ENCODE data around the gene CAMK2B.

CAMK2B gene

GRCh38 chr7:44289341-44290251, 35.8 kb downstream of the CAMK2B start:
- intact Hi-C loops (cut with DNase I), result no loop called here
- DNase-seq, result peak in 7 of 10 donors; percentile 9 to 85 (median 24)

GRCh38 chr7:44288811-44289340, 36.5 kb downstream of the CAMK2B start:
- DNase-seq, result peak in 7 of 10 donors; percentile 1 to 86 (median 11)
- intact Hi-C loops (cut with DNase I), result no loop called here

GRCh38 chr7:44288381-44288685, 37.1 kb downstream of the CAMK2B start:
- intact Hi-C loops (cut with DNase I), result no loop called here
- peak in 6 of 10 donors; percentile 0 to 69 (median 8) for DNase-seq

- DNase-seq, result peak in 7 of 10 donors; percentile 1 to 67 (median 5)
These were observed 37.7 kb downstream of the CAMK2B start for GRCh38 chr7:44287488-44288380.

GRCh38 chr7:44286618-44287487, 38.5 kb downstream of the CAMK2B start:
- peak in 9 of 10 donors; percentile 1 to 64 (median 8) for DNase-seq
- intact Hi-C loops (cut with DNase I), result no loop called here

More at GRCh38 chr7:44287488-44288380, 37.7 kb downstream of the CAMK2B start:
- intact Hi-C loops (cut with DNase I), result no loop called here

- peak in 8 of 10 donors; percentile 1 to 82 (median 8) for DNase-seq
- intact Hi-C loops (cut with DNase I), result no loop called here
These were observed 39.2 kb downstream of the CAMK2B start for GRCh38 chr7:44286182-44286617.

GRCh38 chr7:44285561-44285960, 39.8 kb downstream of the CAMK2B start:
- peak in 5 of 10 donors; percentile 0 to 74 (median 21) for DNase-seq

GRCh38 chr7:44284881-44285541, 40.4 kb downstream of the CAMK2B start:
- peak; percentile 0 to 55 (median 8) for DNase-seq
- intact Hi-C loops (cut with DNase I), result no loop called here

More at GRCh38 chr7:44285561-44285960, 39.8 kb downstream of the CAMK2B start:
- intact Hi-C loops (cut with DNase I), result no loop called here

GRCh38 chr7:44284216-44284615, 41.2 kb downstream of the CAMK2B start:
- intact Hi-C loops (cut with DNase I), result no loop called here
- peak; percentile 9 to 92 (median 32) for DNase-seq

- intact Hi-C loops (cut with DNase I), result no loop called here
- peak; percentile 1 to 73 (median 7) for DNase-seq
These were observed 41.8 kb downstream of the CAMK2B start for GRCh38 chr7:44283381-44284211.

- peak in 9 of 10 donors; percentile 3 to 66 (median 12) for DNase-seq
- intact Hi-C loops (cut with DNase I), result no loop called here
These were observed 42.7 kb downstream of the CAMK2B start for GRCh38 chr7:44282601-44283171.

GRCh38 chr7:44281811-44282600, 43.4 kb downstream of the CAMK2B start:
- intact Hi-C loops (cut with DNase I), result no loop called here
- DNase-seq, result peak; percentile 1 to 63 (median 6)

- intact Hi-C loops (cut with DNase I), result no loop called here
- peak; percentile 3 to 85 (median 22) for DNase-seq
These were observed 44.2 kb downstream of the CAMK2B start for GRCh38 chr7:44280993-44281721.

- DNase-seq, result peak in 4 of 10 donors; percentile 2 to 5 (median 4)
- intact Hi-C loops (cut with DNase I), result no loop called here
These were observed 44.8 kb downstream of the CAMK2B start for GRCh38 chr7:44280636-44280992.

- peak in 8 of 10 donors; percentile 1 to 68 (median 12) for DNase-seq
- intact Hi-C loops (cut with DNase I), result no loop called here
These were observed 45.5 kb downstream of the CAMK2B start for GRCh38 chr7:44279731-44280505.

- peak in 9 of 10 donors; percentile 2 to 75 (median 9) for DNase-seq
- intact Hi-C loops (cut with DNase I), result no loop called here
These were observed 46.1 kb downstream of the CAMK2B start for GRCh38 chr7:44279286-44279685.

Data from posterior cingulate gyrus (tissue), 11 donors.